G401.6 (cell line): ENCODE measurements around the gene CGA.
"Not testable (repeated sequence)": the region's sequence is repeated elsewhere in the genome, so short reads cannot be mapped to it uniquely, and the experiment has no call there.

ENCODE experiments used
- FAIRE-seq: peaks from 2 replicates; lab custom pipeline; 2012; peaks lifted over from hg19 to GRCh38; lab: Jason Lieb, UNC

The CGA gene

GRCh38 chr6:87095087-87095509 lies at the start of gene CGA:
Gene CGA (minus strand): TSS chr6:87095106. CDS start chr6:87088200, 6,906 bp downstream.
- FAIRE-seq = no peak

GRCh38 chr6:87139927-87140326 lies 45.0 kb upstream of the CGA start:
- not testable (repeated sequence) for FAIRE-seq

- peak; percentile 93 for FAIRE-seq
Observed at GRCh38 chr6:87139236-87139635, 44.3 kb upstream of the CGA start.

DNA sequence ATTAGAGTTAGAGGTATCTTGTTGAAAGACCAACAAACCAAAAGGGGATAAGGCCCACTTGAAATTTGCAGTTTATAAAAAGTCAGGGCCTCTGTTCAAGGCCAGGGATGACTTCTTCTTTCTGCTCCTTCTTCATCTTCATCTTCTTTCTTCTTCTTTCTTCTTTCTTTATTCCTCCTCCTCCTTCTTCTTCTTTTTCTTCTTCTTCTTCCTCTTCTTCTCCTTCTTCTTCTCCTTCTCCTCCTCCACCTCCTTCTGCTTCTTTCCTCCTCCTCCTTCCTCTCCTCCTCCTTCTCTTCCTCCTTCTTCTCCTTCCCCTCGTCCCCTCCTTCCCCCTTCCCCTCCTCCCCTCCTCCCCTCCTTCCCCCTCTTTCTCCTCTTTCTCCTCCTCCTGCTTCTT lies 42.1 kb upstream of the CGA start:
- no peak for FAIRE-seq

DNA sequence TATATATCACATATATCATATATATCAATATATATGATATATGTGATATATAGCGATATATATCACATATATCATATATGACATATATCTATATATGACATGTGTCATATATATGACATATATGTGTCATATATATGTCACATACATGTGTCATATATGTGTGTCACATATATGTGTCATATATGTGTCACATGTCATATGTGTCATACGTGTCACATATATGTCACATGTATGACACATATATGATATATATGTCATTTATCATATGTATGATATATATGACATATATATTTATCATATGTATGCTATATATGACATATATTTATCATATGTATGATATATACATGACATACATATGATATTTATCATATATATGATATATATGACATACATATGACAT lies 32.8 kb upstream of the CGA start:
- no peak for FAIRE-seq

GRCh38 chr6:87126501-87126900 lies 31.6 kb upstream of the CGA start:
- FAIRE-seq = no peak

GRCh38 chr6:87124074-87124473 lies 29.2 kb upstream of the CGA start:
- FAIRE-seq = no peak

DNA sequence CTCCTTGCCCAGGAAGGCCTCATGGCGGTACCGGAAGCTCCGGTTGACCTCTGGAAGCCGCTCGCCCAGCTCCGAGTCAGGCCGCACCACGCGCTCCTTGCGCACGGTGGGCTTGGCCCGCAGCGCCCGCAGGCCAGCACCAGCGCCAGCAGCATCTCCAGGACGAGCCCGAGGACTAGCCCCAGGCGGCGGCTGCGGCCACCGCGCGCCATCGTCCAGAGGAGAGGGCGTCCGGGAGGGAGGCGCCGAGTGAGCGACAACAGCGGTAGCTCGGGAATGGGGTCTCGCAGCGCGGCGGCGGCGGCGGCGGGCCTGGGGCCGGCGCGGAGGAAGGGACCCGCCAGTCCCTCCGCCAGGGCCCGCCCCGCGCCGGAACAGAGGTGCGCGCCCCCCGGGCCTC lies 27.6 kb upstream of the CGA start:
- no peak for FAIRE-seq

DNA sequence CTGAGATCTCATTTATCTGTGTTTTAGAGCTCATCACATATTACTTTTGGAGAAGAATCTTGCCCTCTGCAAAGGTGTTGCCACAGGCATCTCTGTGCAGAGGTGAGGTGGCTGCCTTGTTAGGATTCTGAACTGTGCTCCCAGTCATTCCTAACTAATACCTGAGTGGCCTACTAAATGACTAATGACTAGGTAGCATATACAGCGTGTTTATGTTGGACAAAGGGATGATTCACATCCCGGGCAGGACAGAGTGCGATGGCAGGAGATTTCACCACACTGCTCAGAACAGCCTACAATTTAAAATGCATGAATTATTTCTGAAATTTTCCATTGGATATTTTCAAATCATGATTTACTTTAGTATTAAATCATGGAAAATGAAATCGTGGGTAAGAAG lies 23.1 kb upstream of the CGA start:
- no peak for FAIRE-seq

DNA sequence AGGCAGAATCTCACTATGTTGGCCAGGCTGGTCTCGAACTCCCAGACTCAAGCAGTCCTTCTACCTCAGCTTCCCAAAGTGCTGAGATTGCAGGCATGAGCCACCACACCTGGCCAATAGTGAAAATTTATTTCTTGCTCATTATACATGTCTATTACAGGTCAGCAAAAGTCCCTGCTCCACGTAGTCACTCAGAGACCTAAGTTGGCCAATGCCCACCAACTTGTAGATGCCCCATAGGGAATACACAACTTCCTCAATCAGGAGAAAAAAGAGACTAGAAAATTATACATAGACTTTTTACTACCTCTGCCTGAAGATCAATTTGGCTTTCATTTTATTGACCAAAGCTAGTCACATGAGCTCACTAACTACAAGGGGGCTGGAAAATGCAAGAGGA lies 22.0 kb upstream of the CGA start:
- no peak for FAIRE-seq

GRCh38 chr6:87115402-87116135 lies 20.7 kb upstream of the CGA start:
- FAIRE-seq = no peak

GRCh38 chr6:87110636-87111035 lies 15.7 kb upstream of the CGA start:
- no peak for FAIRE-seq

DNA sequence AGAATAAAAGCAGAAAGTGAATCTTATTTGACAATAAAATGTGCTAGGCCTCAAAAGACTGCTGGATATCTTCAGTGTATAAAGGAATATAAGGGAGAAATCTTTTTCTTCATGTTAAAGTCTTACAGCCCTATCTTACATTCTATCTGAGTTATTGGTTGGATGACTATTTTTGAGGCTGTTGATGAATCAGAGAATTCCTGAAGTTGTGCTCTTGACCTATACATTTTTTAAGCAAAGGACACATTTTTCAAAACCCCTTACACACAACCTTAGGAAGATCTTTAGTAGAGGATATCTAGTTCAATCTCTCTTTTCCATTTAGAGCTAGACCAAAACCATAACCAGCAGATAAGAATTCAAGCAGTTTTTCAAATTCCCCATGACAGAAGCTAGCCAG lies 10.9 kb upstream of the CGA start:
- FAIRE-seq = no peak

- no peak for FAIRE-seq
Observed at GRCh38 chr6:87104667-87105066, 9.8 kb upstream of the CGA start.

DNA sequence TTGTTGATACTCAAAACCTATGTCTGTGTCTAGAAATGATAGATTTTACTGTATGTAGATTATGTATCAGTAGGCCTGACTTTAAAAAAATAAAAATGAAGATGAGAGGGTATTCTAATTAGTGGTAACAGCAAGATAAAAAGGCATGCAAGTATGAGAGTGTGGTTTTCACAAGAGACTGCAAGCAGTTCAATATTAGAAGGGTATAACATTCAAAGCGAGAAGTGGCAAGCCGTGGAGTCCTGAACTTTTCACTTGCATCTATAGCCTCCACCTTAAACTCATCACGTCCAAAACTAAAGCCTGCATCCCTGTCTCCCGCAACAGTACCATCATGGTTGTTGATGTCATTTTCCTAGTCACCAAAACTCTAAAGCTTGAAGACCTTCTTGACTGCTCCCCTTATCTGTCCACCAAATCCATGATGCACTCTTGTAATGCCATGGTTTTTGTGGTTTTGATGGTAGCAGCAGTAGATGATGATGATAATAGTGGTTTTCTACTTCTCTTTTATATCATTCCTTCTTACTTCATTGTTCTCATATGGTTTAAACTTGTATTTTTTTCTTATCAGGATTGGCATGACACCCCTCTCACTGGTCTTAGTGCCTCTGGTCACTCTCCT lies 9.2 kb upstream of the CGA start:
- no peak for FAIRE-seq

GRCh38 chr6:87102151-87102621 lies 7.3 kb upstream of the CGA start:
- no peak for FAIRE-seq

DNA sequence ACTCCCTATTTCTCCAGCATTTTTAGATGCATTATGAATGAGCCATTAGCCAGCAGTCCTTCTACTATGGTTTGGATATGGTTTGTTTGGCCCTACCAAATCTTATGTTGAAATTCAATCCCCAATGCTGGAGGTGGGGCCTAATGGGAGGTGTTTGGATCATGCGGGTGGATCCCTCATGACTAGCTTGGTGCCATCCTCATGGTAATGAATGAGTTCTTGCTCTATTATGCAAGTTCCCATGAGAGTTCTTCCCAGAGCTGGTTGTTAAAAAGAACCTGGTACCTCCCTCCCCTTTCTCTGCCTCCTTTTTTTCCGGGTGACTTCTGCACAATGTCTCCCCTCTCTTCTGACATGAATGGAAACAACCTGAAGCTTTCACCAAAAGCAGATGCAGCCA lies 6.2 kb upstream of the CGA start:
- no peak for FAIRE-seq

GRCh38 chr6:87100216-87100615 lies 5.3 kb upstream of the CGA start:
- FAIRE-seq = no peak

DNA sequence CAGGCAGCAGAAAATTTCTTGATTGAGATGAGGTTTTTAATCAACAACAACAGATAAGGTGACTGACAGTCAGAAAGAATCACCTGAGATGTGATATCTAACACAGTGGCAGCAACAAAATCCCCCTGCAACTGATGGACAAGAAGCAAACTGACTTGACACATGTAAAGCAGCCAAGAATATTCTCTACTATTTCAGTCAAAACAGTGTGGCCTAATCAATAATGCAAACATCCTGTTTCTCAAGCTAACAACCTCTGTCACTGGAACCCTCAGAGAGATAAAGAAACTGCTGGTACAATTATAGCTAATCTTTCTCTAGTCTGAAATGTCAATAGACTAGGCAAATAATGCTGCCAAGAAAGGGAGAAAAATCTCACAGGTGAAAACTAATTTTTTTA lies 4.6 kb upstream of the CGA start:
- no peak for FAIRE-seq

- FAIRE-seq = no peak
Observed at GRCh38 chr6:87094576-87094975, 330 bp downstream of the CGA start.

- no peak for FAIRE-seq
Observed at GRCh38 chr6:87093651-87094050, 1.3 kb downstream of the CGA start.

GRCh38 chr6:87093199-87093598 lies 1.7 kb downstream of the CGA start:
- FAIRE-seq = no peak

- FAIRE-seq = no peak
Observed at GRCh38 chr6:87092435-87092834, 2.5 kb downstream of the CGA start.

DNA sequence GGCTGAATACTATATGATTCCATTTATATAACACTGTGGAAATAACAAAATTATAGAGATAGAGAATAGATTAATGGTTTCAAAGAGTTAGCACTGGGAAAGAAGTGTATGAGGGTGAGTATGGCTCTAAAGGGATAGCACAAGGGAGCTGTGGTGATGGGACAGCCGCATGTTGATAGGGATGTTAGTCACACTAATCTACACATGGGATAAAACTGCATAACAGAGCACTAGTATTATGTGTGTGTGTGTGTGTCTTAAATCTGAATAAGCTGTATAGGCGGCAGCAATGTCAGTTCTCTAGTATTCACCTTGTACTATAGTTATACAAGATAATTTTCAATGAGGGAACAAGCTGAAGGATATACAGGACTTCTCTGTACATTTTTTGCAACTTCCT lies 5.8 kb downstream of the CGA start:
- no peak for FAIRE-seq
